ENCODE results near the gene NT5DC1.
"Not testable (repeated sequence)": the region's sequence is repeated elsewhere in the genome, so short reads cannot be mapped to it uniquely, and the experiment has no call there.

Gene NT5DC1

DNA sequence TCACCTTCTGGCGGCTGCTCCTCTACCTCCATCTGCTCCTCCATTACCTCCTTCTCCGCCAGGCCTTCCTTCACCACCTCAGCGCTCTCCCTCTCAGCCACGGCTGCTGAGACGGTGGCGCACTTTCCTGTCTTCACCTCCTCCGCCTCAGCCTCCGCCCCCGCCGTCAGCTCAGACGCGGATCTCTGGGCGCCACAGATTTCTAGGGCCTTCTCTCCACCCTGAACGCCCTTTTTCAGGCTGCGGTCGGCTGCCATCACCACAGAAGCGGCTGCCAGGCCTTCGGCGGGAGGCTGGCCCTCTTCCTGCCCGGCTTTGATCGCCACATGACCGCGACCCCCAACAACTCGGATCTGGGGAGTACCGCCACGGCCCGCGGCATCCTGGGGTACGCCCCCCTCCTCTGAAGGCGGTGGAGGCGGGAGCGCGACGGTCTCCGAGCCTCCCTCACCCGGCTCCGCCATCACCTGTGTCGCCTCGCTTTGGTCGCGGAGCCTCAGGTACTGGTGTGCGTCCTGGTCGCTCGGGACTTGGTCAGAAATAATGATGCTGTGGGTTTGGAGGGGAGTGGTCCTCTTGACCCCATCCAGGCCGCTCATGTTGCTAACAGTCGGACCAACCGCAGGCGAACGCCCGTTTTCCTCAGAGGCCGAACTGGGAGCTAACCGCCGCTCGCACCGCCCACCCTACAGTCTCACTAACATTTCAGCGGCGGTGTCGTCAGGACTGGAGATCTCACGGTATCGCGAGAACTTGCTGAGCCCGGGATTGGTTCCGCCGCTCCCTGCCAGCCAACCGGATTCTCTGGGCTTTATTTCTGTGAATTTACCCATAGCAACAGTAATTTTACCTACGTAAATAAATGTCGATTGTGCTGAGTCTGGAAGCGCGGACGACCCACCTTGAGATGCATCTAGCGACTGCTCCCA, 178.8 kb downstream of the NT5DC1 start, which contains the start of gene TSPYL1:
TSS of gene TSPYL1 (minus strand) at position 699 of the 929 bp plus-strand sequence. CDS start at position 599, 100 bp downstream.
- peak; percentile 96 for DNase-seq (ENCODE audit: low read depth)

DNA sequence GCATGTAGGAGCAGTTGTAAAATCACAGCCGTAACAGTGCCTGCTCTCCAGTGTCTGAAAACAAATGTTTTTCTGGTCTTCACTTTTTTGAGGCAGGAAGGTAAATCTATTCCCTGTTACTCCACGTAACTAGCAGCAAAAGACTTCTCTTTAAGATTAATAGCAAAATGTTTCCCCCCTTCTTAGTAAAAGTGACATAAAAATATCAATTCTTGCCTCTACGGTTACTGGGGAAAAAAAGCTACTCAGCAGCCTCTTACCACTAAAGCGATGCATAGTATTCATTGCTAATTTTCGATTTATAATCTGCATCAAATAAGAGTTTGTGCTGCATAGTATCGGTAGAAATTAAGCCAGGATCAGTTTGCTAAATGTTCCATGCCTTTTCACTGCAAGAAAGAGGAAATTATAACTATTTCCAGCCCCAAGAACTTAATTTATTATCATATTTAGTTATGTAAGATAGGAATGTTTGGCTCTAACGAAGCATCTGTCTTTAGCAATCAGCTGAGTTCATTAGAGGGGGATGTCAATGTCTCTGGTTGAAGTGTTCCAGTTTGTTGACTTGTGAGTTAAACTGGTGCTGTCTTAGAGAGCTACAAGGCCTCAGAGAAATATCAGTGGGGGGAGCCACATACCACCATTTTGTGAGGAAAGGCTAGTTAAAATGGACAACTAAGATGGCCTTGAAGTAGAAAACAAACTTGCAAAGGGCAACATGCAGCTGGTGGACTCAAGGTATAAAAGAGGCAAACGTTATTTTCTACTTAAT, 179.7 kb downstream of the NT5DC1 start:
- peak overlapping the region; percentile 87 for H3K4me3 ChIP-seq (ENCODE audit: low read length)
- peak; percentile 16 for DNase-seq (ENCODE audit: low read depth)
- TF ChIP-seq, protein P1, sequence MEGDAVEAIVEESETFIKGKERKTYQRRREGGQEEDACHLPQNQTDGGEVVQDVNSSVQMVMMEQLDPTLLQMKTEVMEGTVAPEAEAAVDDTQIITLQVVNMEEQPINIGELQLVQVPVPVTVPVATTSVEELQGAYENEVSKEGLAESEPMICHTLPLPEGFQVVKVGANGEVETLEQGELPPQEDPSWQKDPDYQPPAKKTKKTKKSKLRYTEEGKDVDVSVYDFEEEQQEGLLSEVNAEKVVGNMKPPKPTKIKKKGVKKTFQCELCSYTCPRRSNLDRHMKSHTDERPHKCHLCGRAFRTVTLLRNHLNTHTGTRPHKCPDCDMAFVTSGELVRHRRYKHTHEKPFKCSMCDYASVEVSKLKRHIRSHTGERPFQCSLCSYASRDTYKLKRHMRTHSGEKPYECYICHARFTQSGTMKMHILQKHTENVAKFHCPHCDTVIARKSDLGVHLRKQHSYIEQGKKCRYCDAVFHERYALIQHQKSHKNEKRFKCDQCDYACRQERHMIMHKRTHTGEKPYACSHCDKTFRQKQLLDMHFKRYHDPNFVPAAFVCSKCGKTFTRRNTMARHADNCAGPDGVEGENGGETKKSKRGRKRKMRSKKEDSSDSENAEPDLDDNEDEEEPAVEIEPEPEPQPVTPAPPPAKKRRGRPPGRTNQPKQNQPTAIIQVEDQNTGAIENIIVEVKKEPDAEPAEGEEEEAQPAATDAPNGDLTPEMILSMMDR (conservative IDR thresholded peaks at IDR 0.05; ENCODE audit: low read length), result no peak

More for the DNA sequence above, 178.8 kb downstream of the NT5DC1 start, which contains the start of gene TSPYL1:
- peak within 1 kb of the TSS; percentile 87 for H3K4me3 ChIP-seq (ENCODE audit: low read length)
- TF ChIP-seq, protein P1 (conservative IDR thresholded peaks at IDR 0.05; ENCODE audit: low read length), result 0 out of 2 replicates have a peak, but pooled peaks have one; percentile 15

DNA sequence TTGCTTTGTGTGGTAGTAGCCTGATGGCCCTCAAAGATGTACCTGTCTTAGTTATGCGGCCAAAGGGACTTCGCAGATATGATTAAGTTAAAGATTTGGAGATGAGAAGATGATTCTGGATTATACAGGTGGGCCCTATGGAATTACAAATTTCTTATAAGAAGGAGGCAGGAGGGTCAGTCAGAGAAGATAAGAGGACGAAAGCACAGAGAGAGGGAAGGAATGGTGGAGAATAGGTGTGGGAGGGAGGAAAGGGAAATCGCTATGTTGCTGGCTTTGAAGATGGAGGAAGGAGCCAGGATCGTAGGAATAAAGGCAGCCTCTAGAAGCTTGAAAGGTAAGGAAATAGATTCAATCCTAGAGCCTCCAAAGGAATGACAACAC, 180.3 kb downstream of the NT5DC1 start:
- TF ChIP-seq, protein P1 (conservative IDR thresholded peaks at IDR 0.05; ENCODE audit: low read length), result no peak
- H3K4me3 ChIP-seq (ENCODE audit: low read length), result no peak overlapping the region; the same call in 1 of the 2 replicates
- DNase-seq (ENCODE audit: low read depth), result no peak

DNA sequence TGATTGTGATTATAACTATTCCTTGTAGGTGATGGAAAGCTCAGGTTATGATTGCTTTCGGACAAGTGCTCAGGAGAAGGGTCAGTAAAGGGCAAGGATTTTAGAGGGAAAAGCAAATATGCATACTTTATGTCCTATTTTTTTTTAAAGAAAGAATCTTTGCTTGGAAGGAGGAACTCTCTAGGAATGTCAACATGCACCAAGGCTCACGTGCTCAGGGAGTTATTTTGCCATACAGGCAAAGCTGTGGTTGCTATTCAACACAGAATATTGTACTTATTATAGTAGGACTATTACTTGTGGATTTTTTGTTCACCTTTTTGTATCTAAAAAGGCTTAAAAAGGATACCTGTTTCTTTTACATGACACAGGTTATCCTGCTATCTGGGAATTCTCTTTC, 182.0 kb downstream of the NT5DC1 start:
- H3K4me3 ChIP-seq (ENCODE audit: low read length), result no peak overlapping the region
- DNase-seq (ENCODE audit: low read depth), result peak; percentile 37
- TF ChIP-seq, protein P1 (conservative IDR thresholded peaks at IDR 0.05; ENCODE audit: low read length), result no peak

DNA sequence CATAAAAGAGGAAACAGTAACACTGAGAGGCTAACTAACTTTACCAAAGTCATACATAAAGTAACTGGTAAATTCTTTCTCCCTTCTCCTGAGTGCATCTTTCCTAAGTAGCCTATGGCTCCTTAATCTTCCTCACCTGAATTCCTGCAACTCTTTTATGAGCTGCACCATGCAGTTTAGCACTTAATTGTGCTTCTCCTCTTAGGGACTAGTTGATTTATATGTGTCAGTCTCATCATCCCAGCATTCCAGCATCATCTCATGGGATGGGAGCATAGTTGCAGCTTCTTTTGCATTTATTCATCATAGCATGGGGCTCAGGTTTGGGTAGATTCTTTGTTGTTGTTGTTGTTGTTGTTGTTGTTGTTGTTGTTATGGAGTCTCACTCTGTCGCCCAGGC, 182.5 kb downstream of the NT5DC1 start:
- no peak for DNase-seq (ENCODE audit: low read depth)
- TF ChIP-seq, protein P1 (conservative IDR thresholded peaks at IDR 0.05; ENCODE audit: low read length), result no peak
- no peak overlapping the region for H3K4me3 ChIP-seq (ENCODE audit: low read length)

DNA sequence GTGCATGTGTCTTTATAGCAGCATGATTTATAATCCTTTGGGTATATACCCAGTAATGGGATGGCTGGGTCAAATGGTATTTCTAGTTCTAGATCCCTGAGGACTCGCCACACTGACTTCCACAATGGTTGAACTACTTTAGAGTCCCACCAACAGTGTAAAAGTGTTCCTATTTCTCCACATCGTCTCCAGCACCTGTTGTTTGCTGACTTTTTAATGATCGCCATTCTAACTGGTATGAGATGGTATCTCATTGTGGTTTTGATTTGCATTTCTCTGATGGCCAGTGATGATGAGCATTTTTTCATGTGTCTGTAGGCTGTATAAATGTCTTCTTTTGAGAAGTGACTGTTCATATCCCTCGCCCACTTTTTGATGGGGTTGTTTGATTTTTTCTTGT, 184.3 kb downstream of the NT5DC1 start:
- DNase-seq (ENCODE audit: low read depth); H3K4me3 ChIP-seq (ENCODE audit: low read length): not testable (repeated sequence)

DNA sequence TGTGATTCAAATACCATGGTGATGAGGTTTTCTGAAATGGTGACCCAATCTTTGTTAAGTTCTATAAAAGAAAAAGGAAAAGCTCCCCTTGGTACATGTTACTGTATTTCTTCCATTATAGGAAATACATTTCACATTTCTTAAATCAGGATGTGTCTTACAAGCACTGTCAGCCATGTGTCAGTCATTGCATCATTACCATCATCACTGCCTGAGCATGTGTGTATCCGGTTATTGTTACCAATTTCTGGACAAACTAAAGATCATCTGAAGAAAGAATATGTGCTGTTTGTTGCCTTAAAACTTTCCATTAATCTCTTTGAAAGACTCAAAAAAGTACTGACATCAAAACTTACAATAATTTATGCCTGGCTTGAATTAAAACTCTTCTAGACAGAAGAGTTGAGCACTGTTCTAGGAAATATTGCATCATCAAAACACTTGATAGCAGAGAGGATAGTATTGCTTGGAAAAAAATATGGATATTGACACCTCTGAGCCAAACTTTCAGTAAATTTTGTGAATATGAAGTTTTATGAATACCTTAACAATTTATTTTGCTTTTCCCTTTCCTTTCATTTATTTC, 186.2 kb downstream of the NT5DC1 start:
- TF ChIP-seq, protein P1 (conservative IDR thresholded peaks at IDR 0.05; ENCODE audit: low read length), result no peak
- DNase-seq (ENCODE audit: low read depth), result peak; percentile 34
- no peak overlapping the region for H3K4me3 ChIP-seq (ENCODE audit: low read length)

Measured in AG10803 (cell line).